Activated T-cell treated with anti-CD3 and anti-CD28 coated beads for 48 hours (primary cell): ENCODE measurements around the gene SCUBE1.
"Not testable (repeated sequence)": the region's sequence is repeated elsewhere in the genome, so short reads cannot be mapped to it uniquely, and the experiment has no call there.

Experiments
- DNase-seq: peaks from one replicate; pipeline ENCODE4 v3.0.0-alpha.2; 2020; ENCODE audit warnings: low read depth

The SCUBE1 gene

DNA sequence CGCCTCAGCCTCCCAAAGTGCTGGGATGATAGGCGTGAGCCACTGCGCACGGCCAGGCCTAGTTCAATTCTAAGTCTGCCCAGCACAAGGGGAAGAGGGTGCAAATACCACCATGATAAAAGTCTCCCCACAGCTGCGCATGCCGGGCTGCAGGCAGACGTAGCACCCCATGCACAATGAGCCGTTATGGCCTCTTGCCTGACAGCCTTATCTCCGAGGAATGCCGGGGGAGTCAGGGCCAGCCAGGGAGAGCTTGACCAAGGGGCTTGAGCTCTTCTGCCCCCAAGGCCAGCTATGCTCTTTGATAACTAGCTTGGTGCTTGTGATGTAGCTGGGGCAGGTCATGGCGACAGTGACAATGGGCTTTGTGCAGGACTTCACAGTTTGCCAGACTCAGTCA lies 13.7 kb upstream of the SCUBE1 start:
- no peak for DNase-seq

DNA sequence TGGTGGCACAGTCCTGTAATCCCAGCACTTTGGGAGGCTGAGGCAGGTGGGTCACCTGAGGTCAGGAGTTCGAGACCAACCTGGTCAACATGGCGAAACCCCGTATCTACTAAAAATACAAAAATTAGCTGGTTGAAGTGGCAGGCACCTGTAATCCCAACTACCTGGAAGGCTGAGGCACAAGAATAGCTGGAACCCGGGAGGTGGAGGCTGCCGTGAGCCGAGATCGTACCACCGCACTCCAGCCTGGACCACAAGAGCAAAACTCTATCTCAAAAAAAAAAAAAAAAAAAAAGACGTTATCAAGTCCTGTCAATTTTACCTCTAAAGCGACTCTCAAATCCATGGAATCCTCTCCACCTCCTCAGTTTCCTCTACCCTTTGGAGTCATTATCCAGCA lies 12.5 kb upstream of the SCUBE1 start:
- DNase-seq, result not testable (repeated sequence)

DNA sequence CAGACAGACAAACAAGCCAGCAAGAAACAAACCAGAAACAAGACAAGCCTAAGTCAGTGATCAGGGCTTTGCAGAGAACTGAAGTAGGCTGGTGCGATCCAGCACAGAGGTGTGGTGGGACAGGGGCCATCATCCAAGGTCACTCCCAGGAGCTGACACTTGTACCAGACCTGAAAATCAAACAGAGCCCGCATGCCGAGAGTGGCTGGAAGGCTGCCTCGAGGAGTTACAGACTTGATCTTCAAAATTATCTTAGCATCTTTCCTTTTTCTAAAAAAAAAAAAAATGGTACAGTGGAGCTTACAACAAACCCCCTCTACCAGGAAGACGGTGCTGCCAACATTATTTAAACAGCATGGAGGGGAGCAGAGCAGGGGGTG lies 8.8 kb upstream of the SCUBE1 start:
- no peak for DNase-seq

DNA sequence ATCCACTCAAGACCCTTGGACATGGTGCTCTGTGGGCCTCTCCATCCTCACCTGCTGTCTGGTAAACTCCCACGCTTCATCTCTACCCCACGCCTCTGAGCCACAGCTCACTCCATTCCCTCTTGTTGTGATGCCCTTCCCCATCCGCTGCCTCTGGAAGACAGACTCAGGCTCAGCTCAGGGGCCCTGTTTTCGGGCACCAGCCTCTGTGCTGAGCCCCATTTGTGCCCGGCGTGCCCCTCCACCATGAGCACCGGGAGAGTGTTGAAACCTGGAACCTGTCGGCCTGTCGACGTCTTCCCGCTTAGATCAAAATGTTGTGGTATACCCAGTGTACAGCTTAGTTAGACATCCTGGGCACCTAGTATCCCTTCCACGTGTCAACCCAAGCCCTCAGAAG lies 6.5 kb upstream of the SCUBE1 start:
- no peak for DNase-seq

DNA sequence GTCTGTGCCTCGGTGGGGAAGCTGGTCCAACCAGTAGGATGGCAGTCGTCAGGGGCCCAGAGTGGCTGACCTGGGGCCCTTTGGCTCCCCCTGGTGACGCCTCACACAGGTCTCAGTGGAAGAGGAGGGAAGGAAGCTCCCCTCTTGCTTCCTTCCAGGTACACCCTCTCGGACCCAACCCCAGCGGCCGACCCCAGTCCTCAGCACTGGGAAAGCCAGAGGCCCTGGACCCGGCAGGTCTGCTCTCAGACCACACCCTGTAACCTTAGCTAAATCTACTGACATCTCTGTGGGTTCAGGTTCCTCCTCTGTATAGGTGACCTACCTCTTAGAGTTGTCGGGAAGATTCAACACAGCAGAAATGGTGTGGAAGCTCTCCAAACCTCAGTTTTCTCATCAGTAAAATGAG lies 3.4 kb upstream of the SCUBE1 start:
- DNase-seq, result peak; percentile 56

DNA sequence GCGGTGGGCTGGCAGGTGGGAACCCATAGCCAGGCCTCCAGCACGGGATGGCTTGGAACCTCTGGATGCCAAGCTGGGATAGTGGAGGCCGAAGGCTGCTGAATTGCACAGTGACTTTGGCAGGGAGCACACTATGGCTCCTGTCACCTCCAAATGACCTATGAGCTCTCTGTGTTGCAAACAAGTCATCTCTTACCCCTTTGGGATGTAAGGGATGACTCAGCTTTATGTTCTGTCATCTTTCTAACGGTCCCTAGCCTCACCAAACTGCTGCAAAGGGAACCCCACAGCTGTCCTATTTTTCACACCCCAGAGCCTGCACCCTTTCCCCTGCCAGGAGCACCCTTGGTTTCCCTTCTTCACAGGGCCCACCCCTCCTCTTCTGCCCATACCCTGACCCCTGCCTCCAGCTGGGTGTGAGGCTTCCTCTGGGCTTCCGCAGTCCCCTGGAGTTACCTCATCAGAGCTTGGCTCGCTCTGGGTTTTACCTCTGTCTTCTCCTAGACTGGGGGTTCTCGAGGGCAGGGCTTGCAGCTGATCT lies 2.7 kb upstream of the SCUBE1 start:
- DNase-seq, result no peak

DNA sequence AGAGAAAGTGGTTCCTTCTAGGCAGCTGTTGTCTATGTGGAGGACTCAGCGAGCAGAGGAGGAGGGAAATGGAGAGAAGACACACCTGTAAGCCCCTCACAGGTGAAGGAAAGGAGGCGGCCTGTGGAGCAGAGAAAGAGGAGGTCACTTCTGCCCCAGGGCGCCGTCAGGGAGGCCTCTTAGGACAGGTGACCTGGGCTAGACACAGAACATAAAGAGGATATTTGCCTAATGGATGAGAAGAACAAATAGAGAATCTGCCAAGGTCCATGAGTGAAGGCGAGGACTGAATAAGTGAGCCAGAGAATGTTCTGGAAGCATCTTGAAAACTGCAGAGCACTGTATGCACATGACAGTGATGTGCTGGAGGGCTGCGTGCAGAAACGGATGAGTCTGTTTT lies 2.2 kb upstream of the SCUBE1 start:
- DNase-seq, result no peak

DNA sequence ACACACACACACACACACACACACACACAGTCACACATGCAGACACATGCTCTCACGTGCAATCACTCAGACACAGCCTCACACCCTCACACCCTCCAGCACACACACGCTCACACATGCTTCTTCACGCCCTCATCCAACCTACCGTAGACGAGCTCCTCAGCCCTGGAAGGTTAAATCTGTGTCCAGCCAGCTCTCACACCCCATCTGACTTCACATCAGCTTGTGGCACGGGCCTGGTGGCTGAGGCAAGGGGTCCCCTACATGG lies 1.3 kb upstream of the SCUBE1 start:
- no peak for DNase-seq

DNA sequence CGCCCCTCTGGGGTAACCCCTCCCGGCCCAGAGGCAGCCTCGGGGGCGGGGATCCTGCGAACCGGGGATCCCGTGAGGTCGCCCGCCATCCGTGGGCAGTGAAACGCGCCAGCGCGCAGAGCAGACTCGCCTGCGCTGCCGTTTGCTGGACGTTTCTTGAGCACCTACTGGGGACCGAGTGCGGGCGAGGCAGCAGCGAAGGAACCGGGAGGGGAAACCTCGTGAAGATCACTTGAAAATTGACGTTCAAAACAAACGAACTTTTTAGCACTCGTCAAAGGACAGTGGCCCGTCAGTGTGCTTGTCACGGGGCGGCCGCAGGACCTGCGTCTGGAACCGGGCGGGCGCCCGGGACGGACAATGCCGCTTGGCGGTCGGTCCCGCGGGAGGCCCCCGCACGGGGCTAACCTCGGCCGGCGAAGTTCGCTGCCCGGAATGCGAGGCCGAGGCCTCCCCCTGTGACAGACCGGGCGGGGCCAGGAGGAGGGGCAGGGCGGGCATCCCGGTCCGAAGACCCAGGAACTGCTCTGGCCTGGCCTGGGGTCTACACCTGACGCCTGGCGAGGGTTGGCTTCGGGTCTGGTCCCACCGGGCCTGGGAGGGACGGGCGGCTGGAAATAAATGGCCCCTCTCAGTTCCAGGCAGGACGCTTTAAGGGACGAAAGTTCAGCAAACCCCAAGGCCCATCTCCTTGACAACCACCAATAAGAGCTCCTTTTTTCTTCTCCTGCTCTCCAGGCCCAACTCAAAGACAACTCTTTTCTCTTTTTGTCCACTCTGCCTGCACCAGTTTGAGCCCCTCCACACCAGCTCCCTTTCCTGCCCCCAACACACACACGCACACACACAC lies 723 bp upstream of the SCUBE1 start:
- DNase-seq, result no peak

DNA sequence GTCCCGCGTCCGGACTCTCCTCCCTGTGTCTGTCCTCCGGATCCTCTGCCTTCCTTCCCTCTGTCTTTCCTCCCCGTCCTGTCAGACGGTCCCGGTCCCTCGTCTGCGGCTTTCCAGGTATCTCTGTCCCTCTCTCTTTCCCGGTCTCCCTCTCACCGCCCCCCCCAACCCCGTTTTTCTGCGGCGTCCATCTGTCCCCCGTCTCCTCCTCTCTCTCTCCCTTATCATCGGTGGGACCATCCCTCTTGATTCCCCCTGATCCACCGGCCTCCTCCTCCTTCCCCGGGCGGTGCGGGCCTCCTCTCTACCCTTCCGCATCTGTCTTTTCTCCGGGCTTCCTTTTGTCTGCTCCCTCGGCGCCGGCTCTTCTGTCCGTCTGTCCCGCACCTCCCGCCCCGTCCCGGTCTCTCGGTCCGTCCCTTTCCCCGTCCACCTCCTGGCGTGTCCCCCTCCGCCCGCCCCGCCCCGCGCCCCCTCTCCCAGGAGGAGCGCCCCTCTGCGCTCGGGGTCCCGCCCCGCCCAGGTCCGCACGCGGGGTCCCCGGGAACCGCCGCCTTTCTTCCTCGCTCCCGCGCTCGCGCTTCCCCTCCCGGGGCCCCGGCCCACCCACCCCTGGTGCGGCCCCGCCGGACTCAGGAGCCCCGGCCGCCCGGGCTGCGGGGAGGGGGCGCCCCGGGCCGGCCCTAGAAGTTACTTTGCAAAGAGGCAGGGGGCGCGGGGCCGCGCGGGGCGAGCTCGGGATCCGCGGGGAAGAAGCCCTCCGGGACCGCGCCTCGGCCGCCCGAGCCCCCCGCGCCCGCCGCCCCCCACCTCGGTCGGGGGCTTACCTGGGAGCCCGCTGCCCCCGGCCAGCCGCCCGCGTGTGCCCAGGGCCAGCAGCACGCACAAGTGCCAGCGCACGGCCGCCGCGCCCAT lies 568 bp downstream of the SCUBE1 start:
- DNase-seq, result no peak

DNA sequence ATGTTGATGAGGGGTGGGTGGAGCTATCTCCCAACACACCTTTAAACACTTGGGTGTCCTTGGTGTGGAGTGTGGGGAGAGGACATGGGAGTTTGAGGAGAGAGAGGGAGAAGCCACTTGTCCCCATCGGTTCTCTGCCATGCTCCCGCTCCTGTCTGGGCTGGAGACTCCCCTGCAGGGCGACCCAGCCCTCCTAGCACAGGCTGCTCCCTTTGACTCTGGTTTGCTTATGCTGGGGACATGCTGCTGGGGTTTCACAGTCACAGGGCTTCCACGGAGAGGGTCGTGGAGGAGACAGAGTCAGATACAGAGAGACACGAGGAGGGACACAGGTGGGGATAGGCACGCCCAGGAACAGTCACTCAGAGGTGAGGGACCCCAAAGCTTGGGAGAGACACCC lies 1.6 kb downstream of the SCUBE1 start:
- DNase-seq, result no peak

DNA sequence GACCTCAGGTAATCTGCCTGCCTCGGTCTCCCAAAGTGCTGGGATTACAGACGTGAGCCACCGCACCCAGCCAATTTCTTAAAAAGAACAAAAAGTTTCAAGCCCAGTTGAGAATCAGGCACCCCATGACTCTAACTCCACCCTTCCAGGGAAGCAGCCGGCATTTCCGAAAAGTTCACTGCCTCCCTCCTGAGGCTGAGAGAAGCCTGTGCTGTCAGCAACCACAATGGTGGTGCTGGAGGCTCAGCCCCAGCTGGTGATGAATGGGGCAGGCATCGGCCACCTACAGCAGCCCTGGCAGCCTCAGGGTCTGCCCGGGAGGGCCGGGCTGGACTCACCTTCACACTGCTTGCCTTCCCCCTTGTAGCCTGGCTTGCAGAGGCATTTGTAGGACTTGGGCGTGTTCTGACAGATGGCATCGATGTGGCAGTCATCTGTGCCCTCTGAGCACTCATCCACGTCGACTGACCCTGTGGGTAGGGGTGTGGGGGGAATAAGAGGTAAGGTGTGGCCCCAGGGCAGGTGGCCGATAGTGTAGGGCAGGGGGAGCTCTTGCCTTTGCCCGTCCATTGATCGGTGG lies 4.3 kb downstream of the SCUBE1 start:
- DNase-seq, result no peak

DNA sequence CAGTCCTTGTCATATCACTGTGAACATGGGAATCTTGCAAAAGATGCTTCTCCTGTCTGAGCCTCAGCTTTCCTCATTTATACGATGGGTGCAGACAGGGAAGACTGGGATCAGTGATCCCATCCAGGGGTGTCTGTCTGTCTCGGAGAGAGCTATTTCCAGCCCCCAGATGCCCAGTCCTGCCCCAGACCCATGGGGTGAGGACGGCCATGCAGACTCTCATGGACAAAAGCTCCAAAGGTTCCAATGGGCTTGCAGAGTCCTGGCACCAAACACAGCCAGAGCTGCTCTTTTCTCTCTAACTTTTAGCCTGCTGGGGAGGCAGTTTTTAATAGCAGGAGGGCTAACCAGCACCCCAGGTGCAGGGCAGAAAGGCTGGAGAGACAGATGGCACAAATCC lies 5.2 kb downstream of the SCUBE1 start:
- DNase-seq, result no peak

DNA sequence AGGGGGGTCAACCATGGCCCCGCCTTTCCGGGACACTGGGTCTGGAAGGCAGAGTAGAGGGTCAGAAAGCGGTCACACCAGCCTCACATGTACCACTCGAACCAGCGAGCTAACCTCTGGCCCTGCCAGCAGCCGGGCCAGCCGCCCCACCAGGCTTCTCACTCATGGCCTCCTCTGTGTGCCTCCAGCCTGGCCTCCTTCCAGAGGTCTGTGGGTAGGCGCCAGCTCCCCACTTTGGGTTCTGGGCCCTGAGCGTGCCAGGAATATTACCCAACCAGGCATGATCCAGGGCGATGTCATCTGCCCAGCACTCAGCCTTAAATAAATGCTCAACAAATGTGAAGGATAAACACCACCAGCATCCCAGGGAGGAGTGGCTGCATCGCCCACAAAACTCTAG lies 5.8 kb downstream of the SCUBE1 start:
- DNase-seq, result no peak

DNA sequence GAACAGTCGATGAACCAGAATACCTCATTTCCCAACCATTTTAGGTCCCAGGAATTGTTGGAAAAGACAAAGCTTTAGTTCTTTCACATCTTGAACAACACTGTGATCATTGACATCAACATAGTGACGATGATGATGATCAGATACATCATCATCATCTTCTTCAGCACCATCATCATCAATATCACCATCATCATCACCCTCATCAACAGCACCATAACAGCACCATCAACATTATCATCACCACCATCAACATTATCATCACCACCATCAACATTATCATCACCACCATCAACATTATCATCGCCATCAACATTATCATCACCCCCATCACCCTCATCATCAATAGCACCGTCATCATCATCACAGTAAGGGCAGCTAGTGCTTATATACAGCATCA lies 8.8 kb downstream of the SCUBE1 start:
- no peak for DNase-seq

DNA sequence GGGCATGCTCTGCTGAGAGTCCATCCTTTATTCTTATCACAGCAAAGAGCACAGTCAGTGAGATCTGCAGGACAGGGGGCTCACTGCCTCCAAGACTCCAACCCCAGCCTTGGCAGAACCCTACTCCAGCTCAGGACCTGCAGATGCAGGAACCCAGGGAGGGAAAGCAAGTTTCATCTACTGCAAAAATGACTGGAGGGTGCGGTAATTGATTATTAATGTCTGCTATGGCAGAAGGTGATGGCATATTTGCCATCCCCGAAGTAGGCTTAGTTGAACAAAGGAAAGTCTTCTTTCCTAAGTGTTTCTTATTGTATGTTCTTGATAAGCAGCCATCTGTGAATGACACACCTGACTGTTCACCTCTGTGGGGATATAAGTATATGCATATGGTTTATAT lies 9.2 kb downstream of the SCUBE1 start:
- DNase-seq, result no peak

DNA sequence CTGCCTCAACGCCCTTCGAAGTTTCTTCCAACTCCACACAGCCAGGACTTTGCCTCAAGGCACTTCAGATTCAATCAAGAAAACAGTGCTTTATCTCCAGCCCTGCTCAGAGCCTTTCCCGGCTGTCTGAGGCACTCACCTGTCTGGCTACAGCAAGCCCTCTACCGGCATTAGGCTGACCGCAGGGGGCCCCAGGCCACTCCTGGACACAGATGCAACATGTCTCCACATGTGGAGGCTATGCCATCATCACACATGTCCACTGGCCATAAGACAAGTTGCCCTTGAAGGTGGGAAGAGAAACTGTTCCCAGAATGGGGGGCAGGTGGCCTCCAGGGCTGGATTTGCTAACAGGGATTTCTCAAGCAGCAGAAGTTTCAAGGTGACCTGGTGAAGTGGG lies 10.0 kb downstream of the SCUBE1 start:
- DNase-seq, result no peak

DNA sequence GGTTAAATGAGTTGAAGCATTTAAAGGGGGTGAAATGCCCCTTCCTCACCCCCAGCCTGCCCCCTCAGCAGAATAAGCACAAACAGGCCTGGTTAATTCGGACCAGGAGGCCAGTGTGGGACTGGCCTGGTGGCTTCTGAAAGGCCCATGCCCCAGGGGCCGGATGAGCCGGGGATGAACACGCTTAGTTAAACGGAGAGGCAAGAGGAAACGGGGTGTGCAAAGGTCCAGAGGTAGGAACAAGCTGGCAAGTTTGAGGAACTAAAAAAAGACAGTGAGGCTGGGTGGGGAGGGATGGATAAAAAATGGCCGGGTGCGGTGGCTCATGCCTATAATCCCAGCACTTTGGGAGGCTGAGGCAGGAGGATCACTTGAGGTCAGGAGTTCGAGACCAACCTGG lies 11.5 kb downstream of the SCUBE1 start:
- no peak for DNase-seq

DNA sequence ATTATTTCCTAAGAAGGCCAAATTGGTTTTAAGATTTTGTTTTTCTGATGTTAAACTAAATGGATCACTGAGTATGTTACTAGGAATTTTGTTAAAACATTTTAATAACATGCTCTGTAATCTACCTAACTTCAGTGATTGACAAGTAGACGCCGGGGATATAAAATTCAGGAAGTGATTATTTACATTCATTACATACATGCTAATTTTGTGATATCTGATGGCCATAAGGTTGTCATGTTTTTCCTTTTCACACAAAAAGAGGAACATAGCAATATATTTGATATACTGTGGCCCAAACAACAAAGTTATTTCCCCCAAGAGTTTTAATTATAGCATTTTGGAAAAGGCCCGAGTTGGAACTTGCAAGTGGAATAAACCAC lies 12.1 kb downstream of the SCUBE1 start:
- DNase-seq, result no peak

DNA sequence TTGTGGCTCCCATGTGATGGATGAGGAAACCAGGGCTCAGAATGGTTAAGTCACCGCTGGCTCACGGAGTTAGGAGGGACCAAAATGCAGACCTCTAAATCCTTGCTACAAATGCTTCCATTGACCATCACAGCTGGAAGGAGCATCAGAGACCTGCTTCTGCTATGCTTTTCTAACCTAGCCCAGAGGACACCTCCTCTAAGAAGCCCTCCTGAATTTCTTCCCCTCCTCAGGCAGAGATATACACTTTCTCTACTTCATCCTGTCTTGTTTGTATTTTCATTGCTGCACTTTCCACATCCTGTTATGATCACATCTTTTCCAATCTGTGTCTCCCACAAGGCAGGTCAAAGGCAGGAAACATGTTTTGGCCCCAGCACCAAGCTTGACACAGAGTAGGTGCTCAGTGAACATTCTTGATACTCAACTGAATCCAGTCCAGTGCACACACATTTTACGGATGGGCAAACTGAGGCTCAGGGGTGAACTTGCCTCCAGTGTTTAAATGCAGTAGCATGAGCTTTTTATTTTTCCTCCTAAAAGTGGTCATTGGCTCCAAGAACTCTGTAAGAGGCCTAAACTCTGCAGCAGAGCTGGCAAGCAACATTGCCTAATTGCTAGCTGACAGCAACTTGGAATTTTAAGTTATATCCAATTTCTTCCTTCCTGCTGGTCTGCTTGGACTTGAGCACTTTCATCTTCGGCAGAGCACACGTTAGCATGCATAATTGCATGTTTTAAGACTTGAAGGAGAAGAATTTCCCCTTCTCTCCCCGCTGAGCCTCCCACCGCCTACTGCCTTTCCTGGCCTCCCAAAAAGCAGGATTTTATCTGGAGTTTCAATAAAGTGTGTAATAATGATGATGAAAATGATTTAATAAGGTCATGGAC lies 12.7 kb downstream of the SCUBE1 start:
- DNase-seq, result no peak

DNA sequence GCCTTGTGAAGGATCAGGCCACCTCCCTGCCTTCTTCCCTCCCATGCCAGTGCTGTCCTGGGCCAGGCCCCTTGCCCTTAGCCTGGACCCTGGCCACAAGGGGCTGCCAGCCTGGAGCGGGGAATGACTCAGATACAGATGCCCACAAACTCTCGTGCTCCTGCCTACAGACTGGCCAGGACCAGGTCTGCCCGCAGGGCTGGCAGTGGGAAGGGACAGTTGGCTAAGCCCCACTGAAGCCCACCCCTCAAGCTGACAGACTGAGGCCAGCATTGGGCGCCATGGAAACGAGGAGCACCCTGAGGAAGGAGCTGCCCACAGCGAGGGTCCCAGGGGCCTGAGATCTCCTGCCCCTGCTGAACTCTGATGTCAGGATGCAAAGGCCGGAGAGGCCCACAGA lies 14.1 kb downstream of the SCUBE1 start:
- DNase-seq, result no peak

DNA sequence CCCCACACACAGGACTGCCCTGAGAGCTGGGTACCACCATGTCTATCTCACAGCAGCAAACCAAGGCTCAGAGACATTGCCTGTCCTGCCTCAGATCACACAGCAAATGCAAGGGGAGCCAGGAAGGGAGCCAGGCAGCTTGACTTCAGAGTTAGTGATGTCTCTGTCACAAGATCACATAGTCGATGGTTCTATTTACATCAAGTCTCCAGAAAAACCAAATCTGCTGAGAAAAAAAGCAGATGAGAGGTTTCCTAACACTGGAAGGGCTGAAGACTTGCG lies 16.1 kb downstream of the SCUBE1 start:
- DNase-seq, result no peak
